GM21737 (cell line): ENCODE results near the gene RPS6KA2.
"Not testable (repeated sequence)": the region's sequence is repeated elsewhere in the genome, so short reads cannot be mapped to it uniquely, and the experiment has no call there.

ENCODE experiments used
- ATAC-seq: cut with Tn5 transposase; IDR thresholded peaks from one replicate; pipeline ENCODE4 v1.9.1; 2021; ENCODE audit warnings: mild to moderate bottlenecking, moderate library complexity; ENCODE audit not compliant: unreplicated experiment

RPS6KA2 gene

GRCh38 chr6:166538297-166539010, 88.6 kb downstream of the RPS6KA2 start:
- ATAC-seq = no peak

DNA sequence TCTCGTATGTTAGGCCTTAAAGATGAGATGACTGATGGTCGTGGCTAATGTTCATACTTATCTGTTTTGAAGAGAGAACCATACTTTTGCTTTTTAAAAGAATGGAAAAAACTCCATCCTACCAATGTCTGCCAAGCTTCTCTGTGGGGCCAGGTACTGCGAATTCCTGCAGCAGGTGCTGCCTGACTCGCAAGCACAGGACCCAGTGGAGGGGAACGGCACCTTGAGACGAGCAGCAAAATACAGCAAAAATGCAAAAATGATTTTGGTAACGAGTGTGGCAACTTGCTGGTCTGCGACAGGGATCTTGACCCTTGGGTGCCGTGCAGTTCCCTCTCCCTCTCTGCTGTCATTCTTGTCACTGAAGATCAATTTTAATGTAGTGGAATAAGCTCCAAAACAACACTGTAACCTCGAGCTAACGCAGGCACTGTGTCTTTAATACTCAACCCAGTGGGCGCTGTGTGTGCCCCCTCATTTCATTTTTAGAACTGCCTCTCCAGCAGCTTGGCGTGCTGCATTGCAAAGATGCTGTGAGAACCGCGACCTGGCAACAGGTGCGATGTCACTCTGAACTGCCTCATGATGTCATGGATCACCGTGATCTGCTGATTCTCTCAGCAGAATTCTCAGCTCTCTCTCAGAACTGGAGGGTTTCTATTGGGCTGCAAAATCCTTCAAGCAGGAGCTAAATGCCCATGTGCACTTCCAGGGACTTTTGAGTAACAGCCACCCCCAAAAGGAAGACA, 92.2 kb downstream of the RPS6KA2 start:
- ATAC-seq = no peak

GRCh38 chr6:166533205-166533824, 93.7 kb downstream of the RPS6KA2 start:
- ATAC-seq = no peak

GRCh38 chr6:166532302-166532701, 94.7 kb downstream of the RPS6KA2 start:
- ATAC-seq = no peak

DNA sequence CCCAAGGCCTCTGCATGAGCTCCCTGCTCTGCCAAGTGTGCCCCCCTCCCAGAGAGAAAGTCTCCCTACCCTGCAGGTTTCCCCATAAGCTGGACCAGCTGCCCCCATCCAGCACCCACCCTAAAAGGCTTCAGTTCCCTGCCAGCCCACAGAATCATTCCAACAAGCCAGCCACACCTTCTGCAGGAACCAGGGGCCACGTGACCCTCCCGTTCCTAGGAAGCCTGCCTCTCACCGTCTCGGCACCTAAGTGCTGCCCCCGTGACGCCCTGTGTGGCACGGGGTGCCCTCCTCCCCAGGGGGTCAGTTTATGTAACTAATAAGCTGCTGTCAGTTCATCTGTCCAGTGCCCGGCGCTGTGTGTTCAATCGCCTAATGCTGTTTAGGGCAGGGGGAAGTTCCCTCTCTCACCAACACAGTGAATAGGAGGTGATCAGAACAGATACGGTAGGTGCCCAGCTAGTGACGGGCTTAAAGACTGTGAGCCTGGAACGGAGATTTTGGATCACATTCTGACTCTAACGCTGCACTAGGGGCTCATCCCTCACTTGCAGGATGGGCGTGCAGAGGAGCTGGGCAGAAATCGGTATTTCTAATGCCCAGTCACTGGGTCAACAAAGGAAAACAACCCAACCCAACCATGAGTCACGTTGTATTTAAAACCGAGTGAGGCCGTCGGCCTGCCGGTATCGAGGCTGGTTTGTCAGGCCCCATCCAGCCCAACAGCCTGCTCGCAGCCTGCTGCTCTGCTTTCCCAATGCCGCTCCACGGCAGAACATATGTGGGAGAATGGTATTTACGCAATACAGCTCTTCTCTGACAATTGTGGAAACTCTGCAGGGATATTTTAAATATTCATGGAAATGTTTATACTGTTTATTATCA, 96.6 kb downstream of the RPS6KA2 start:
- no peak for ATAC-seq

DNA sequence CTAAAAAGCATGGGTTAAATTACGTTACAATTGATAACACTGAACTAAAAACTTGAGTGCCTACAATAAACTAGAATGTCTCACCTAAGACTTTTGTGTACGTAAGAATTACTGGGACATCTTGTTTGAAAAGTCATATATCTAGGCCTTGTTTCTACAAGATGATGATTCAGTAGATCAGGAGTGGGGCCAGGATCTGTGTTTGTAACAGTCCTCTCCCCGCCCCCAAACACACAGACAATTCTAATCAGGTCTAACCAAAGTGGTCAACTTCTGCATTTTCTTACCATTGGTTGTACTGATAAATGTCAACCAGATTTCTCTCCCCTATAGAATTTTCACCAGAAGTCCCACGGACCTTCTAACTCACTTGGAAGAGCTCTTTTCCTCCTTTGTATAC, 97.5 kb downstream of the RPS6KA2 start:
- ATAC-seq = no peak

DNA sequence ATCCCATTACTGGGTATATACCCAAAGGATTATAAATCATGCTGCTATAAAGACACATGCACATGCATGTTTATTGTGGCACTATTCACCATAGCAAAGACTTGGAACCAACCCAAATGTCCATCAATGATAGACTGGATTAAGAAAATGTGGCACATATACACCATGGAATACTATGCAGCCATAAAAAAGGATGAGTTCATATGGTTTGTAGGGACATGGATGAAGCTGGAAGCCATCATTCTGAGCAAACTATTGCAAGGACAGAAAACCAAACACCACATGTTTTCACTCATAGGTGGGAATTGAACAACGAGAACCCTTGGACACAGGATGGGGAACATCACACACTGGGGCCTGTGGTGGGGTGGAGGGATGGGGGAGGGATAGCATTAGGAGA, 98.0 kb downstream of the RPS6KA2 start:
- not testable (repeated sequence) for ATAC-seq

DNA sequence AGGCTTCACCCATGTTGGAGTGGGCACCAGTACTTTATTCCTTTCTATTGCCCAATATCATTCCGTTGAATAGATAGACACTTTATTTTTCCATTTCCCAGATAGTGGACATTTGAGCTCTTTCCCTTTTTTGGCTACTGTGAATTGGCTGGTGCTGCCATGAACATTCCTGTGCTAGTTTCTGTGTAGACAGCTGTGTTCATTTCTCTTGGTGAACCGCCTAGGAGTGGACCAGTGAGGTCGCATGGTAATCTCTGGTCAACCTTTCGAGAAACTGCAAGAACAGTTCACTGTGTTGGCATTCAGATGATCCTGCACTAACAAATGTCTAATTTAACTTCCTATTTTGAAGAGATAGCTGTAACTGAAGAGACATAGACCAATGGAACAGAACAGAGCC, 99.2 kb downstream of the RPS6KA2 start:
- no peak for ATAC-seq

- no peak for ATAC-seq
These were observed 100.1 kb downstream of the RPS6KA2 start for GRCh38 chr6:166526937-166527336.

DNA sequence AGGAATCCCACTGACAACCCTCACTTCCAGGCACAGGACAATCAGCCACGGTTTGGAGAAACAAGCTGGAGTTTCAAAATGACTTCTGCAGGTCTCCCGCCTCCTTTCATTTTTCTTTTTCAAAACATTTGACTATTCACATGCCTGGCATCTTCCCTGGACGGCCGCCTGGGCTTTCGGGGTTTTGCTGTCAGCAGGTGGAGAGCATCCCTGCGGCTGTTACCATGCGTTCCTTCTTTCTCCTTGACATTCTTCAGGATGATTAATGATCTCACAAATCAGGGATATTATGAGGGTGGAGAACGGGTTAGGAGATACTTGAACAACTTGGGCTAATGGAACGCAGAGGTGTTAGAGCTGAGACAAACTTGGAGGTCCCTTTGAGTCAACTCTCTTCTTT, 101.5 kb downstream of the RPS6KA2 start:
- ATAC-seq = no peak

- no peak for ATAC-seq
These were observed 103.1 kb downstream of the RPS6KA2 start for GRCh38 chr6:166523782-166524559.

GRCh38 chr6:166520905-166521834, 105.9 kb downstream of the RPS6KA2 start:
- ATAC-seq = no peak

DNA sequence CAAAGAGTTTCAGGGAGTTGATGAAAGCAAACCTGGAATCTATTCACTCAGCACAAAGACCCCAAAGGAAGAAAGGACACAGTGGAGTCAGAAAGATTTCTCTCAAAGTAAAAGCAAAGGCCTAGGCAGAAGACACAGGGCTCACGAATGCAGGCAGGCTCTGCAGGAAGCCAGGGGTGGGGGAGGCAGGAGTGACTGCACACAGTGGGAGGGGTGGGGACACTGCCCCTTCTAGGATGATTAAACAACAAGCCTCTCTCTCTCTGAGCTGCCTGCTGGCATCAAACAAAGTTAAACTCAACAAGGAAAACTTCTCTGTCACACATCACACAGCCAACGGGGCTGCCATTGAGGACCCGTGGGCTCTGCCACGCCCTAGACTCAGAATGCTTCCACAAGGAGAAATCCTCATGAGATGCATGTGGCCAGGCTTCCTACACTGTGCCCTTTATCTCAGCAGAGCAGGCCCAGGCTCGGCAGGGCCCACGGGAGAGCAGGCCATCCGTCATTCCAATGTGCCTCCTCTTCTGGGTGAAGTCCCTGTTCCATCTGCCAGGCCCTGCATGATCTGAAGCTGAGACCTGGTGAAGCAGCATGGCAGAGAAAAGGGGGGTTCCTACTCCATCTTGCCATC, 110.7 kb downstream of the RPS6KA2 start:
- no peak for ATAC-seq

DNA sequence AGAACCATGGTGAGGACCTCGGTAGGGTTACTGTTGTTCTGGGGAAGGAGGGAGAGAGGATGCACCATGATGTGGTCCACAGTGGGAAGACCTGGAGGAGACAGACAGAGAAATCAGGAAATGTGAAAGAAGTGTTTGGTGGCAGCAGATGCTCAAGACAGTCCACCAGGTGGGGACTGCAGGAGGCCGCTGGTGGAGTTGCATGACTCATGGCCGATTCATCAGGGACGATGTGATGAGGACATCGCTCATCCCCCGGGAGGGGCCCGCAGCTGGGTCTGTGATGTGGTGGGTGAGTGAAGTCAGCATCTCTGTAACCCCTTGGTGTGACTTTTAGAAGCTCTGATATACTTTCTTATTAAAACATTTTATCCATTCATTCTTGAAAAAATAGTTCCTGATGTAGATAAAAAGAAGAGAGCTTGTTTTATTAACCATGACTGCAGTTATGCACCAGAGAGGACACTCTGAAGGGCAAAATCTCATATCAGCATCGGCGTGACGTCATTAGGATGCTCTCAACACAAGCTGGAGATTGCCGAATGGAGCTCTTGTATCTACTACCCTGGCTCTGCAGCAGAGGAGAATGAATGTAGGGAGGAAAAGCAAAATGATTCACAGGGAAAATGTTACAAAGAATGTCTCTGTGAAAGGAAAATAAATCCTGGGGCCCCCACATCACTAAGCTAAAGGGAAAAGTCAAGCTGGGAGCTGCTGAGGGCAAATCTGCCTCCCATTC, 111.8 kb downstream of the RPS6KA2 start:
- ATAC-seq = no peak

DNA sequence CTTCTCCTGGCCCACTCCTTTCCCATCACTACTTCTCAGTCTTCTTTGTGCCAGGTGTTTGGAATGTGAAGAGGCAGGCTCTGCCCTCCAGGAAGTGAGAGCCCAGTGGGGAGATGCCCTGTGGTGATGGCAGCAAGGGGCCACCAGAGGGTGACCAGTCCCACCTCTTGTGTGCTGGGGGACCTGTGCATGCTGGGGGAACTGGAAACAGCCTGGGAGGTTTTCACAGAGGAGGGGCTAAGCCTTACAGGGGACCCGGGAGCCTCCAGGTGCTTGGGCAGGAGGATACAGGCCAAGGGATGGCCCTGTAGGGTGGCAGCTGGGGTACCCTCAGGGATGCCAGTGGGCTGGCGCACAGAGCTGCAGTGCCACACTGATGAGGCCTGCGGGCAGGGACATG, 112.9 kb downstream of the RPS6KA2 start:
- no peak for ATAC-seq

- peak; percentile 90 for ATAC-seq
These were observed 114.5 kb downstream of the RPS6KA2 start for GRCh38 chr6:166512567-166512966.

GRCh38 chr6:166511316-166511715, 115.7 kb downstream of the RPS6KA2 start:
- no peak for ATAC-seq

DNA sequence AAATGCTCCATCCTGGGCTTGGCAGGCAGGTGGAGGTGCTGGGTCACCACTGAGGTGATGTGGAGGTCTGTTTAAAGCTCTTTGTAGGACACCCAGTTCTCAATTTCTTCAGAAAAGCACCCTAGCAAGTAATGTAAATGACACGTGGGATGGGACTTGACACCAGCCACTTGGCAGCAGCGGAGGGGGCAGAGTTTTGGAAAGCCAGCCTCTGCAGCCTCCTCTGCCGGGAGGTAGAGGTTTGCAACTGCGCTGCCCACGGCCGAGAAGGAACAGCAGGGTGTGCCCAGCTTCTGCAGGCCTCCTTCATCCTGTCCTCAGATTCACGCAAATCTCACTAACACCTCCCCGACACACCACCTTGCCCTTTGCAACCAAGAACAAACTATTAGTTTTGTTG, 117.9 kb downstream of the RPS6KA2 start:
- no peak for ATAC-seq
